ENCODE data around the gene MYO1D. TPM values are rescaled to one million over a fixed set of nuclear protein-coding genes. Genes with fewer than 3 reads are reported as not detected.

The MYO1D gene
- total RNA-seq, 1 experiment from 2014 or later, result 23.5 TPM

DNA sequence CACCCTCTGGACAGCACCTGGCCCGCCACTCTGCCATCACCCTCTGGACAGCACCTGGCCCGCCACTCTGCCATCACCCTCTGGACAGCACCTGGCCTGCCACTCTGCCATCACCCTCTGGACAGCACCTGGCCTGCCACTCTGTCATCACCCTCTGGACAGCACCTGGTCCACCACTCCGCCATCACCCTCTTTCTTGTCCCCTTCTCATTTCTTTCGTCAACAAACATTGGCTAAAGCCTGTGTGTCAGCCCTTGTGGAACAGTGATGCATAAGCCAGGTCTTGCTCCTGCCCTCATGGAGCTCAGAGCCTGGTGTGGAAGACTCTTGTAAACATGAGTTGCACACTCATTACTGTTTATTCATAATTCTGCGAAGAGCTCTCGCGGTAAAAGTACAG is 358.9 kb downstream of the MYO1D start:
- CTCF ChIA-PET, result no interaction called here
- H3K9ac ChIP-seq (ENCODE audit: low read length), result no peak overlapping the region
- no peaks in the 10 kb centered on the region for H3K9me2 ChIP-seq (replicated peaks; ENCODE audit: low read length)
- POLR2A ChIA-PET (ENCODE audit: unreplicated experiment), result no interaction called here
- H3K36me3 ChIP-seq (ENCODE audit: low read depth, low read length), result no peaks in the 10 kb centered on the region
- H3K4me3 ChIP-seq (ENCODE audit: low read length), result no peak overlapping the region
- no peaks in the 10 kb centered on the region for H3K27me3 ChIP-seq (ENCODE audit: low read length)
- no peaks in the 10 kb centered on the region for H3K9me3 ChIP-seq (ENCODE audit: low read length)
- H3K79me2 ChIP-seq (ENCODE audit: low read length), result no peaks in the 10 kb centered on the region
- H3F3A ChIP-seq (ENCODE audit: low read length, unreplicated experiment), result no peaks in the 10 kb centered on the region
- no peaks in the 10 kb centered on the region for H4K20me1 ChIP-seq (ENCODE audit: low read length)
- H3K4me2 ChIP-seq (ENCODE audit: low read length), result no peak overlapping the region
- TF ChIP-seq EZH2phosphoT487 (IDR thresholded peaks at IDR 0.05; ENCODE audit: borderline replicate concordance, low read length) (no peak), CTCF (conservative IDR thresholded peaks at IDR 0.05; ENCODE audit: low read depth, low read length) (no peak), EZH2 (IDR thresholded peaks at IDR 0.05; ENCODE audit: low read length, unreplicated experiment) (no peak)
- DNase-seq, result no peak
- no peak overlapping the region for H3K27ac ChIP-seq (ENCODE audit: low read length)
- peaks cover 6% of the 10 kb centered on the region; the same call in 1 of the 2 replicates for H3K4me1 ChIP-seq (ENCODE audit: insufficient read depth, low read length)
- H2AFZ ChIP-seq (ENCODE audit: low read length), result no peak overlapping the region
- no peak for ATAC-seq
- intact Hi-C loops (cut with micrococcal nuclease), result no loop called here
- BruUV-seq (replicated peaks), result no TSS peak

DNA sequence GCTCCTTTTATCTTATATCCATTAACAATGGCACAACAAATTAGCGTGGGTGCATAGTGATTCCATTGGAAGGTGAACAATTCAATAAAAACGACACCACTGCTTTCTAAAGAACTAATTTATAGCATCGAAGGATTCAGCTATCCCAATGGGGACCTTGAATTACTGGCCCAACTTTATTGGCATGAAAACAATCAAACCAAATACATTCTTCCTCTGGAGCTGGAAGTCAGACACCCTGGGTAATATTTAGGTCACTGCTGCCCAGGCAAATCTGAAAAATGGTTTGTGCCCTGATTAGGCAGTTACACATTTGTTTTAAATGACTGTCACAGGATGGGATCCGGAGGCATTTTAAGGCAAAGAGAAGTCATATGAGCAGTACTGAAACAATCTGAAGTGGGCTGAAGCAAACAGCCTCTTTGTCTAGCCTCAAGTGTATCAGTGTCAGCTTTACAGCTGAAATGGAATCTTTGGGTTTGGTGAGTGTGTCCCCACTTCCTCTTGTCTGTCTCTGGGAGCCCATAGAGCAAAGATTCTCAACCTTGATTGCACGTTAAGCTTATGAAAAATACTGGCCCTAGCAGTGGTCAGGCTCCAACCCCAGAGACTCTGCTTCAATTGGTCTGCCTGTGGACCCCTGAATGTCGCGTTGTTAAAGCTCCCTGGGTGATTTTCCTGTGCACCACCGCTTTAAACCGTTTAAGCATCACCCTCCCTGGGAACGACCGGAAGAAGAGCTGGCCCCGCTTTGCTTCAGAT is 359.8 kb downstream of the MYO1D start:
- H3K27ac ChIP-seq (ENCODE audit: low read length), result no peak overlapping the region
- no peaks in the 10 kb centered on the region for H3K79me2 ChIP-seq (ENCODE audit: low read length)
- CTCF ChIA-PET, result no interaction called here
- ATAC-seq (no peak), DNase-seq (no peak)
- TF ChIP-seq EZH2 (IDR thresholded peaks at IDR 0.05; ENCODE audit: low read length, unreplicated experiment) (no peak), CTCF (conservative IDR thresholded peaks at IDR 0.05; ENCODE audit: low read depth, low read length) (no peak)
- no TSS peak for BruUV-seq (replicated peaks)
- H4K20me1 ChIP-seq (ENCODE audit: low read length), result no peaks in the 10 kb centered on the region
- H3K36me3 ChIP-seq (ENCODE audit: low read depth, low read length), result no peaks in the 10 kb centered on the region
- H3K9me2 ChIP-seq (replicated peaks; ENCODE audit: low read length), result no peaks in the 10 kb centered on the region
- H3K4me3 ChIP-seq (ENCODE audit: low read length), result no peak overlapping the region
- peaks cover 6% of the 10 kb centered on the region; the same call in 1 of the 2 replicates for H3K4me1 ChIP-seq (ENCODE audit: insufficient read depth, low read length)
- no peaks in the 10 kb centered on the region for H3K27me3 ChIP-seq (ENCODE audit: low read length)
- H3K9ac ChIP-seq (ENCODE audit: low read length), result no peak overlapping the region
- no peak overlapping the region for H3K4me2 ChIP-seq (ENCODE audit: low read length)
- intact Hi-C loops (cut with micrococcal nuclease), result no loop called here
- no peaks in the 10 kb centered on the region for H3K9me3 ChIP-seq (ENCODE audit: low read length)
- POLR2A ChIA-PET (ENCODE audit: unreplicated experiment), result no interaction called here
- H3F3A ChIP-seq (ENCODE audit: low read length, unreplicated experiment), result no peaks in the 10 kb centered on the region
- no peak overlapping the region for H2AFZ ChIP-seq (ENCODE audit: low read length)

- TF ChIP-seq EZH2 (IDR thresholded peaks at IDR 0.05; ENCODE audit: low read length, unreplicated experiment) (no peak), EZH2phosphoT487 (IDR thresholded peaks at IDR 0.05; ENCODE audit: borderline replicate concordance, low read length) (no peak), CTCF (conservative IDR thresholded peaks at IDR 0.05; ENCODE audit: low read depth, low read length) (no peak)
- Histone ChIP-seq H3F3A (ENCODE audit: low read length, unreplicated experiment) (no peaks in the 10 kb centered on the region), H3K79me2 (ENCODE audit: low read length) (no peaks in the 10 kb centered on the region), H3K9me2 (replicated peaks; ENCODE audit: low read length) (no peaks in the 10 kb centered on the region), H3K9ac (ENCODE audit: low read length) (no peak overlapping the region), H4K20me1 (ENCODE audit: low read length) (no peaks in the 10 kb centered on the region), H3K27ac (ENCODE audit: low read length) (no peak overlapping the region), H3K4me1 (ENCODE audit: insufficient read depth, low read length) (peaks cover 6% of the 10 kb centered on the region; the same call in 1 of the 2 replicates), H3K9me3 (ENCODE audit: low read length) (no peaks in the 10 kb centered on the region), H3K36me3 (ENCODE audit: low read depth, low read length) (no peaks in the 10 kb centered on the region), H3K4me2 (ENCODE audit: low read length) (no peak overlapping the region), H3K27me3 (ENCODE audit: low read length) (no peaks in the 10 kb centered on the region), H2AFZ (ENCODE audit: low read length) (no peak overlapping the region), H3K4me3 (ENCODE audit: low read length) (no peak overlapping the region)
- no TSS peak for BruUV-seq (replicated peaks)
- DNase-seq (no peak), ATAC-seq (no peak)
- ChIA-PET CTCF (no interaction called here), POLR2A (ENCODE audit: unreplicated experiment) (no interaction called here)
- intact Hi-C loops (cut with micrococcal nuclease), result no loop called here
These were observed 360.5 kb downstream of the MYO1D start for GRCh38 chr17:32516450-32516849.
